SK-N-SH treated with all-trans-retinoic acid at 6 μM for 48 hours (cell line): ENCODE data around the gene SKOR1.

ENCODE experiments used
- ATAC-seq: fragments of 200-7000 bp; cut with Tn5 transposase; 3 replicates; pipeline ENCODE4 v1.9.1; 2020; ENCODE audit warnings: mild to moderate bottlenecking, moderate library complexity
- ARNTL ChIP-seq: fragments of 450-650 bp; formaldehyde crosslinking; IDR thresholded peaks from 2 replicates; pipeline ENCODE4 v1.5.0; 2020; ENCODE audit warnings: low read depth, mild to moderate bottlenecking, moderate library complexity, borderline replicate concordance
- BACH2 ChIP-seq: fragments of 250-450 bp; sonication (Bioruptor Pico); IDR thresholded peaks from 2 replicates; pipeline ENCODE4 v1.9.0; 2021; ENCODE audit warnings: mild to moderate bottlenecking, borderline replicate concordance
- CSDC2 ChIP-seq: fragments of 250-450 bp; sonication (Bioruptor Pico); IDR thresholded peaks from 2 replicates; pipeline ENCODE4 v1.5.0; 2020; ENCODE audit warnings: mild to moderate bottlenecking, moderate library complexity
- GLIS3 ChIP-seq: fragments of 250-450 bp; sonication (Bioruptor Pico); IDR thresholded peaks from 2 replicates; pipeline ENCODE4 v1.5.0; 2020; ENCODE audit warnings: mild to moderate bottlenecking, moderate library complexity
- ISL1 ChIP-seq: fragments of 250-450 bp; sonication (Bioruptor Pico); IDR thresholded peaks from 2 replicates; pipeline ENCODE4 v2.1.2; 2022; ENCODE audit warnings: mild to moderate bottlenecking, moderate library complexity
- OSR1 ChIP-seq: fragments of 250-450 bp; sonication (Bioruptor Pico); IDR thresholded peaks from 2 replicates; pipeline ENCODE4 v1.8.0; 2022; ENCODE audit warnings: moderate library complexity, mild to moderate bottlenecking, inconsistent platforms
- PPARA ChIP-seq: fragments of 250-450 bp; sonication (Bioruptor Pico); IDR thresholded peaks from 2 replicates; pipeline ENCODE4 v1.5.0; 2020; ENCODE audit warnings: mild to moderate bottlenecking, borderline replicate concordance
- RARB ChIP-seq: fragments of 250-450 bp; sonication (Bioruptor Pico); IDR thresholded peaks from 2 replicates; pipeline ENCODE4 v1.8.0; 2021; ENCODE audit warnings: mild to moderate bottlenecking, moderate library complexity
- SNAI2 ChIP-seq: fragments of 250-450 bp; sonication (Bioruptor Pico); IDR thresholded peaks from 2 replicates; pipeline ENCODE4 v1.5.0; 2020; ENCODE audit warnings: mild to moderate bottlenecking, moderate library complexity
- TCF4 ChIP-seq: fragments of 250-450 bp; sonication (Bioruptor Pico); IDR thresholded peaks from 2 replicates; pipeline ENCODE4 v1.8.0; 2021; ENCODE audit warnings: mild to moderate bottlenecking, moderate library complexity, borderline replicate concordance
- TOX ChIP-seq: fragments of 250-450 bp; sonication (Bioruptor Pico); IDR thresholded peaks from 2 replicates; pipeline ENCODE4 v1.8.0; 2021; ENCODE audit warnings: mild to moderate bottlenecking, moderate library complexity, borderline replicate concordance
- ZC3H10 ChIP-seq: fragments of 250-450 bp; sonication (Bioruptor Pico); IDR thresholded peaks from 2 replicates; pipeline ENCODE4 v1.5.1; 2021; ENCODE audit warnings: mild to moderate bottlenecking, moderate library complexity
- ZFP3 ChIP-seq: fragments of 250-450 bp; sonication (Bioruptor Pico); IDR thresholded peaks from 2 replicates; pipeline ENCODE4 v1.5.0; 2020; ENCODE audit warnings: mild to moderate bottlenecking, moderate library complexity
- ZFP30 ChIP-seq: fragments of 450-650 bp; formaldehyde crosslinking; IDR thresholded peaks from 2 replicates; pipeline ENCODE4 v1.5.0; 2022; ENCODE audit warnings: mild to moderate bottlenecking, moderate library complexity
- ZNF565 ChIP-seq: fragments of 450-650 bp; formaldehyde crosslinking; conservative IDR thresholded peaks from 2 replicates; pipeline ENCODE4 v1.5.0; 2020; ENCODE audit warnings: low read depth, mild to moderate bottlenecking, moderate library complexity
- ZNF70 ChIP-seq: fragments of 450-650 bp; formaldehyde crosslinking; IDR thresholded peaks from 2 replicates; pipeline ENCODE4 v1.5.0; 2020; ENCODE audit warnings: mild to moderate bottlenecking, moderate library complexity
- ZNF8 ChIP-seq: fragments of 450-650 bp; formaldehyde crosslinking; IDR thresholded peaks from 2 replicates; pipeline ENCODE4 v1.5.0; 2020; ENCODE audit warnings: mild to moderate bottlenecking, moderate library complexity
- TF ChIP-seq, protein P1 (sequence below): fragments of 250-450 bp; sonication (Bioruptor Pico); IDR thresholded peaks from 2 replicates; pipeline ENCODE4 v1.5.1; 2021; ENCODE audit warnings: mild to moderate bottlenecking, moderate library complexity
- TF ChIP-seq, protein P2 (sequence below): fragments of 250-450 bp; sonication (Bioruptor Pico); IDR thresholded peaks from 2 replicates; pipeline ENCODE4 v1.8.0; 2021; ENCODE audit warnings: low read depth, mild to moderate bottlenecking, moderate library complexity, borderline replicate concordance
- TF ChIP-seq, protein P3 (sequence below): fragments of 250-450 bp; sonication (Bioruptor Pico); IDR thresholded peaks from 2 replicates; pipeline ENCODE4 v1.8.0; 2020; ENCODE audit warnings: mild to moderate bottlenecking, moderate library complexity, borderline replicate concordance
- TF ChIP-seq, protein P4 (sequence below): fragments of 250-450 bp; sonication (Bioruptor Pico); IDR thresholded peaks from 2 replicates; pipeline ENCODE4 v1.5.1; 2020; ENCODE audit warnings: low read depth, mild to moderate bottlenecking, moderate library complexity
- TF ChIP-seq, protein P5 (sequence below): fragments of 250-450 bp; sonication (Bioruptor Pico); IDR thresholded peaks from 2 replicates; pipeline ENCODE4 v1.5.0; 2020; ENCODE audit warnings: mild to moderate bottlenecking, moderate library complexity

The SKOR1 gene

DNA sequence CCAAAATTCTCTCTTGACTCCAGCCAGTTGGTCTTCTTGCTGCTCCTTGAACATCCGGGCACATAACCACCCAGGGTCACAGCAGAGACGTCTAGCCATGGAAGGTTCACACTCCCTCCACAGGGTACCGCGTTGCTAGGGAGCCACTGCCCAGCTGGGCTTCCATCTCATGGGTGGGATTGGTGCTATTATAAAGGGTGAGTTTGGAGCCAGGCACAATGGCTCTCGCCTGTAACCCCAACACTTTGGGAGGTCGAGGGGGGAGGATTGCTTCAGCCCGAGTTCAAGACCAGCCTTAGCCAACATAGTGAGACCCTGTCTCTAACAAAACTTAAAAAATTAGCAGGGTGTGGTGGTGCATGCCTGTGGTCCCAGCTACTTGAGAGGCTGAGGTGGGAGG lies 17.5 kb upstream of the SKOR1 start:
- ATAC-seq = no peak
- TF ChIP-seq ZC3H10 = no peak
- TF ChIP-seq PPARA = no peak
- no peak for TF ChIP-seq RARB (CRISPR knock-in tag)
- no peak for TF ChIP-seq SNAI2
- TF ChIP-seq GLIS3 (CRISPR knock-in tag) = no peak
- TF ChIP-seq, protein P1, sequence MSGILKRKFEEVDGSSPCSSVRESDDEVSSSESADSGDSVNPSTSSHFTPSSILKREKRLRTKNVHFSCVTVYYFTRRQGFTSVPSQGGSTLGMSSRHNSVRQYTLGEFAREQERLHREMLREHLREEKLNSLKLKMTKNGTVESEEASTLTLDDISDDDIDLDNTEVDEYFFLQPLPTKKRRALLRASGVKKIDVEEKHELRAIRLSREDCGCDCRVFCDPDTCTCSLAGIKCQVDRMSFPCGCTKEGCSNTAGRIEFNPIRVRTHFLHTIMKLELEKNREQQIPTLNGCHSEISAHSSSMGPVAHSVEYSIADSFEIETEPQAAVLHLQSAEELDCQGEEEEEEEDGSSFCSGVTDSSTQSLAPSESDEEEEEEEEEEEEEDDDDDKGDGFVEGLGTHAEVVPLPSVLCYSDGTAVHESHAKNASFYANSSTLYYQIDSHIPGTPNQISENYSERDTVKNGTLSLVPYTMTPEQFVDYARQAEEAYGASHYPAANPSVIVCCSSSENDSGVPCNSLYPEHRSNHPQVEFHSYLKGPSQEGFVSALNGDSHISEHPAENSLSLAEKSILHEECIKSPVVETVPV (CRISPR knock-in tag) = no peak
- TF ChIP-seq ZNF565 (CRISPR knock-in tag) = no peak
- no peak for TF ChIP-seq ARNTL

DNA sequence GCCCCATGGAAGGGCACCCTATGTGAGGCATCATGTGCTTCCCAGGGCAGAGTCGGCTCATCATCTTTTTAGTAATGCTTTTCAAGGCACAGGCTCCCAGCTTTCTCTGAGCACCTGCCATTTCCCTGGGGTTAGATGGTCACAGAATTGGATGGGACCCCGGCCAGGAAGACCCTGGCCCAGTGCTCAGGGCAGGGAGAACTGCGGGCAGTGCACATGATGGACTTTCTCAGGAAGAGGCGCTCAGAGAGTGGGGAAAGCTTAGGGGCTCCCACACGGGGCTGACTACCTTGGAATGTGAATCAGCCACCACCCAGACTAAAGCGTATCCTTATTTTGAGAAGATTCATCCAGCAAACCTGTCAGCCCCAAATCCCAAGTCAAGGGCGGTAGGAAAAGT lies 16.5 kb upstream of the SKOR1 start:
- no peak for ATAC-seq

DNA sequence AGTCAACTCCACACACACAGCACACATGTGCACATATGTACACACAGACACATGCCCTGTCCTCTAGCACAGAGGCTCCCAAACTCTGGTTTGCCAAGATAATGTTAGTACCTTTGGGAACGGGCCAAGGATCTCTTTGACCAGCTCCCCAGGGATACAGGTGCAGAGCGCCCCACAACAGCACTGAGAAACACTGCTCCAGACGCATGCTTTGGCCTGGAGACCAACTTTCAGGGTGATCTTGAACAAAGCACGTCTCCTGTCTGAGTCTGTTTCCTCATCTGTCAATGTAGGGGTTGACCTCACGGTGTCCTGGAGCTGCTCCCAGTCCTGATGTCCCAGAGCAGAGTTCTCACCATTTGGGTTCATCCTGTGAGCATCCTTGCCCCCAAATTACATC lies 15.9 kb upstream of the SKOR1 start:
- no peak for ATAC-seq
- TF ChIP-seq ISL1 (no peak), CSDC2 (CRISPR knock-in tag) (no peak), TCF4 (CRISPR knock-in tag) (no peak), ZFP30 (CRISPR knock-in tag) (no peak), ZC3H10 (no peak), SNAI2 (no peak), ZNF8 (CRISPR knock-in tag) (no peak), ZNF565 (CRISPR knock-in tag) (no peak), ZNF70 (CRISPR knock-in tag) (no peak), OSR1 (CRISPR knock-in tag) (no peak)
- TF ChIP-seq, protein P2, sequence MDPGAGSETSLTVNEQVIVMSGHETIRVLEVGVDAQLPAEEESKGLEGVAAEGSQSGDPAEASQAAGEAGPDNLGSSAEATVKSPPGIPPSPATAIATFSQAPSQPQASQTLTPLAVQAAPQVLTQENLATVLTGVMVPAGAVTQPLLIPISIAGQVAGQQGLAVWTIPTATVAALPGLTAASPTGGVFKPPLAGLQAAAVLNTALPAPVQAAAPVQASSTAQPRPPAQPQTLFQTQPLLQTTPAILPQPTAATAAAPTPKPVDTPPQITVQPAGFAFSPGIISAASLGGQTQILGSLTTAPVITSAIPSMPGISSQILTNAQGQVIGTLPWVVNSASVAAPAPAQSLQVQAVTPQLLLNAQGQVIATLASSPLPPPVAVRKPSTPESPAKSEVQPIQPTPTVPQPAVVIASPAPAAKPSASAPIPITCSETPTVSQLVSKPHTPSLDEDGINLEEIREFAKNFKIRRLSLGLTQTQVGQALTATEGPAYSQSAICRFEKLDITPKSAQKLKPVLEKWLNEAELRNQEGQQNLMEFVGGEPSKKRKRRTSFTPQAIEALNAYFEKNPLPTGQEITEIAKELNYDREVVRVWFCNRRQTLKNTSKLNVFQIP (CRISPR knock-in tag) = no peak
- TF ChIP-seq, protein P3, sequence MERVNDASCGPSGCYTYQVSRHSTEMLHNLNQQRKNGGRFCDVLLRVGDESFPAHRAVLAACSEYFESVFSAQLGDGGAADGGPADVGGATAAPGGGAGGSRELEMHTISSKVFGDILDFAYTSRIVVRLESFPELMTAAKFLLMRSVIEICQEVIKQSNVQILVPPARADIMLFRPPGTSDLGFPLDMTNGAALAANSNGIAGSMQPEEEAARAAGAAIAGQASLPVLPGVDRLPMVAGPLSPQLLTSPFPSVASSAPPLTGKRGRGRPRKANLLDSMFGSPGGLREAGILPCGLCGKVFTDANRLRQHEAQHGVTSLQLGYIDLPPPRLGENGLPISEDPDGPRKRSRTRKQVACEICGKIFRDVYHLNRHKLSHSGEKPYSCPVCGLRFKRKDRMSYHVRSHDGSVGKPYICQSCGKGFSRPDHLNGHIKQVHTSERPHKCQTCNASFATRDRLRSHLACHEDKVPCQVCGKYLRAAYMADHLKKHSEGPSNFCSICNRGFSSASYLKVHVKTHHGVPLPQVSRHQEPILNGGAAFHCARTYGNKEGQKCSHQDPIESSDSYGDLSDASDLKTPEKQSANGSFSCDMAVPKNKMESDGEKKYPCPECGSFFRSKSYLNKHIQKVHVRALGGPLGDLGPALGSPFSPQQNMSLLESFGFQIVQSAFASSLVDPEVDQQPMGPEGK (CRISPR knock-in tag) = no peak
- TF ChIP-seq, protein P4, sequence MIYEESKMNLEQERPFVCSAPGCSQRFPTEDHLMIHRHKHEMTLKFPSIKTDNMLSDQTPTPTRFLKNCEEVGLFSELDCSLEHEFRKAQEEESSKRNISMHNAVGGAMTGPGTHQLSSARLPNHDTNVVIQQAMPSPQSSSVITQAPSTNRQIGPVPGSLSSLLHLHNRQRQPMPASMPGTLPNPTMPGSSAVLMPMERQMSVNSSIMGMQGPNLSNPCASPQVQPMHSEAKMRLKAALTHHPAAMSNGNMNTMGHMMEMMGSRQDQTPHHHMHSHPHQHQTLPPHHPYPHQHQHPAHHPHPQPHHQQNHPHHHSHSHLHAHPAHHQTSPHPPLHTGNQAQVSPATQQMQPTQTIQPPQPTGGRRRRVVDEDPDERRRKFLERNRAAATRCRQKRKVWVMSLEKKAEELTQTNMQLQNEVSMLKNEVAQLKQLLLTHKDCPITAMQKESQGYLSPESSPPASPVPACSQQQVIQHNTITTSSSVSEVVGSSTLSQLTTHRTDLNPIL (CRISPR knock-in tag) = no peak
- TF ChIP-seq, protein P1 (CRISPR knock-in tag) = no peak
- TF ChIP-seq, protein P5, sequence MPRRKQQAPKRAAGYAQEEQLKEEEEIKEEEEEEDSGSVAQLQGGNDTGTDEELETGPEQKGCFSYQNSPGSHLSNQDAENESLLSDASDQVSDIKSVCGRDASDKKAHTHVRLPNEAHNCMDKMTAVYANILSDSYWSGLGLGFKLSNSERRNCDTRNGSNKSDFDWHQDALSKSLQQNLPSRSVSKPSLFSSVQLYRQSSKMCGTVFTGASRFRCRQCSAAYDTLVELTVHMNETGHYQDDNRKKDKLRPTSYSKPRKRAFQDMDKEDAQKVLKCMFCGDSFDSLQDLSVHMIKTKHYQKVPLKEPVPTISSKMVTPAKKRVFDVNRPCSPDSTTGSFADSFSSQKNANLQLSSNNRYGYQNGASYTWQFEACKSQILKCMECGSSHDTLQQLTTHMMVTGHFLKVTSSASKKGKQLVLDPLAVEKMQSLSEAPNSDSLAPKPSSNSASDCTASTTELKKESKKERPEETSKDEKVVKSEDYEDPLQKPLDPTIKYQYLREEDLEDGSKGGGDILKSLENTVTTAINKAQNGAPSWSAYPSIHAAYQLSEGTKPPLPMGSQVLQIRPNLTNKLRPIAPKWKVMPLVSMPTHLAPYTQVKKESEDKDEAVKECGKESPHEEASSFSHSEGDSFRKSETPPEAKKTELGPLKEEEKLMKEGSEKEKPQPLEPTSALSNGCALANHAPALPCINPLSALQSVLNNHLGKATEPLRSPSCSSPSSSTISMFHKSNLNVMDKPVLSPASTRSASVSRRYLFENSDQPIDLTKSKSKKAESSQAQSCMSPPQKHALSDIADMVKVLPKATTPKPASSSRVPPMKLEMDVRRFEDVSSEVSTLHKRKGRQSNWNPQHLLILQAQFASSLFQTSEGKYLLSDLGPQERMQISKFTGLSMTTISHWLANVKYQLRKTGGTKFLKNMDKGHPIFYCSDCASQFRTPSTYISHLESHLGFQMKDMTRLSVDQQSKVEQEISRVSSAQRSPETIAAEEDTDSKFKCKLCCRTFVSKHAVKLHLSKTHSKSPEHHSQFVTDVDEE (CRISPR knock-in tag) = no peak

More for the DNA sequence above, 16.5 kb upstream of the SKOR1 start:
- TF ChIP-seq TOX (CRISPR knock-in tag) (no peak), ZFP3 (no peak), ZFP30 (CRISPR knock-in tag) (no peak), ZNF8 (CRISPR knock-in tag) (no peak), OSR1 (CRISPR knock-in tag) (no peak), ZNF70 (CRISPR knock-in tag) (no peak), ZNF565 (CRISPR knock-in tag) (no peak), GLIS3 (CRISPR knock-in tag) (no peak), ZC3H10 (no peak), ISL1 (no peak), TCF4 (CRISPR knock-in tag) (no peak), SNAI2 (no peak), BACH2 (no peak), PPARA (no peak)
- TF ChIP-seq, protein P1 (CRISPR knock-in tag) = no peak
- TF ChIP-seq, protein P3 (CRISPR knock-in tag) = no peak
